IPS-20b (cell line): ENCODE measurements around the gene DNAAF8.

Experiments
- H3K27ac ChIP-seq: one replicate; pipeline ENCODE4 v1.5.1; 2013; ENCODE audit warnings: low read length
- H3K27me3 ChIP-seq: 2 replicates; pipeline ENCODE4 v1.6.1; 2013; ENCODE audit warnings: mild to moderate bottlenecking, low read length, inconsistent platforms; ENCODE audit not compliant: insufficient read depth
- H3K36me3 ChIP-seq: 2 replicates; pipeline ENCODE4 v1.6.1; 2013; ENCODE audit warnings: low read depth, mild to moderate bottlenecking, inconsistent platforms, low read length, moderate library complexity; ENCODE audit not compliant: insufficient read depth
- H3K4me1 ChIP-seq: 2 replicates; pipeline ENCODE4 v1.6.1; 2013; ENCODE audit warnings: mild to moderate bottlenecking, control low read depth, inconsistent platforms, low read length, moderate library complexity; ENCODE audit not compliant: insufficient read depth
- H3K4me3 ChIP-seq: 2 replicates; pipeline ENCODE4 v1.5.1; 2013; ENCODE audit warnings: mild to moderate bottlenecking, low read length, inconsistent platforms
- H3K9ac ChIP-seq: 2 replicates; pipeline ENCODE4 v1.6.1; 2013; ENCODE audit warnings: low read depth, mild to moderate bottlenecking, inconsistent platforms, low read length, moderate library complexity
- H3K9me3 ChIP-seq: 2 replicates; pipeline ENCODE4 v1.6.1; 2013; ENCODE audit warnings: mild to moderate bottlenecking, low read depth, low read length, inconsistent platforms; ENCODE audit not compliant: insufficient read depth

Gene DNAAF8

GRCh38 chr16:4690946-4691665 is 43.2 kb upstream of the DNAAF8 start:
- H3K27me3 ChIP-seq, result no peaks in the 10 kb centered on the region
- peaks cover 12% of the 10 kb centered on the region for H3K36me3 ChIP-seq
- no peak overlapping the region for H3K27ac ChIP-seq
- H3K9me3 ChIP-seq, result no peaks in the 10 kb centered on the region
- no peaks in the 10 kb centered on the region for H3K4me1 ChIP-seq
- H3K9ac ChIP-seq, result no peak overlapping the region
- H3K4me3 ChIP-seq, result no peak overlapping the region

GRCh38 chr16:4691666-4692412 is 42.5 kb upstream of the DNAAF8 start:
- H3K9ac ChIP-seq, result no peak overlapping the region

DNA sequence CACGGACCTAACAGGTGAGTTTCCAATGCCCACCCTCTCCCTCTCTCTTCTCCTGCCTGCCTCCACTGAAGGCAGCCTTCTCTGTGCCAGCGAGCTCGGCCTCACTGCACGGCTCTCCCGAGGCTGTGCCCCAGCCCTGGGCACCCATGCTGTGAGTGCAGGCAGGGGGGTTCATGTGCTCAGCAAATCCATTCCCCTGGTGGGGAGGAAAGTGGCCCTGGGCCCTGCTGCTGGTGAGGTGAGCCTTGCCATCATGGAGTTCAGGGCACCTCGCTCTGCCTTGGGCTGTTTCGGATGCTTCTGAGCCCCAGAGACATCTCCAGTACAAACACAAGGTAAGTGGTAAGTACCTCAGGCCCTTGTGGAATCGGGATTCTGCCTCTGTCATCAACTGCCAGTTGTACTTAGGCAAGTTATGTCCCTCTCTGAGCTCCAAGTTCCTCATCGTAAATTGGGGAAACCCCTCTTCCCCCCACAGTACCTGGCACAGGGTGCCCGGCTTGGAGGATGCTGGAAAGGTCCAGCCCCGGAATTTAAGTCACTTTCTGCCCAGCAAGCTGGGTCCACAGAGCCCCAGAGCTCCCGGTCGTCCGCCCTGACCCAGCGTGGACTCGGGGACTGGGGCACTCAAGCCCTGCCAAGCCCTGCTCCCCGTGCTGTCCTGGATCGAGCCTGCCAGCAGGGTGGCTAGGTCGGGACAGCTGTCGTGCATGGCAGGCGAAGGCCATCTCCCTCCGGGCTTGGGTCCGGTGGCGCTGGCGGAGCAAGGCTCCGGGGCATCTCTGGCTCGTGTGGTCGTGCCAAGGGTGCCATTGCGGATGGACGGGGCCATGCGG is 41.7 kb upstream of the DNAAF8 start:
- peak overlapping the region; percentile 63; the same call in 1 of the 2 replicates for H3K9ac ChIP-seq
- no peaks in the 10 kb centered on the region for H3K4me1 ChIP-seq
- H3K9me3 ChIP-seq, result no peaks in the 10 kb centered on the region
- H3K27me3 ChIP-seq, result no peaks in the 10 kb centered on the region
- H3K27ac ChIP-seq, result no peak overlapping the region
- H3K4me3 ChIP-seq, result peak overlapping the region; percentile 82
- peaks cover 26% of the 10 kb centered on the region for H3K36me3 ChIP-seq

More at GRCh38 chr16:4691666-4692412, 42.5 kb upstream of the DNAAF8 start:
- H3K4me1 ChIP-seq, result no peaks in the 10 kb centered on the region
- H3K4me3 ChIP-seq, result no peak overlapping the region
- H3K27ac ChIP-seq, result no peak overlapping the region
- H3K36me3 ChIP-seq, result peaks cover 19% of the 10 kb centered on the region
- no peaks in the 10 kb centered on the region for H3K27me3 ChIP-seq
- H3K9me3 ChIP-seq, result no peaks in the 10 kb centered on the region

DNA sequence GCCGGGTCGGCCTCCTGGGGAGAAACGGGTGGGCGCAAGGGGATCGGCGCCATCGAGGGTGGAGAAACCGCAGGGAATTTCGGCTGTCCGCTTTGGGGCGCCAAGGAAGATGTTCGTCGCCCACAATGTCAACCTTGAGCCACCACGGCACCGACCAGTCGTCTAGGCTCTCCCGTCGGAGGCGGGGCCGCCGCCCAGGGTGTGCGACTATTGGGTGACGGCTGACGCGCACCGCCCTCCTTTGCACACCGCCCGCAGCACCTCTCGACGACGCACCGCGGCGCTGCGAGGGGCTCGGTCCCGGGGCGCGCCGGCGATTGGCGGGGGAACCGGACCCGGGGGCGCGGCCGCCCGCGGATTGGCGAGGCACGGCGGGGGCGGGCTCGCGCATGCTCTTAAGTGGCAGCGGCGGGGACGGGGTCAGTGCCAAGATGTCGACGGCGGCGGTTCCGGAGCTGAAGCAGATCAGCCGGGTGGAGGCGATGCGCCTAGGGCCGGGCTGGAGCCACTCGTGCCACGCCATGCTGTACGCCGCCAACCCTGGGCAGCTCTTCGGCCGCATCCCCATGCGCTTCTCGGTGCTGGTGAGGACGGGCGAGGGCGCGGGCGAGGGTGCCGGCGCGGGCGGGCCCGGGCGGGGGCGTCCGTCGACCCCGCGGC is 40.9 kb upstream of the DNAAF8 start, which contains the start of gene NUDT16L1:
Gene NUDT16L1 (plus strand): TSS at position 267 of the 660 bp plus-strand sequence. CDS start 165 bp downstream, at position 432.
- H3K27ac ChIP-seq, result no peak within 1 kb of the TSS
- peaks cover 32% of the 10 kb centered on the region for H3K36me3 ChIP-seq
- peak within 1 kb of the TSS; percentile 79; the same call in 1 of the 2 replicates for H3K9ac ChIP-seq

GRCh38 chr16:4693956-4694641 is 40.2 kb upstream of the DNAAF8 start:
- H3K4me1 ChIP-seq, result no peaks in the 10 kb centered on the region
- no peaks in the 10 kb centered on the region for H3K27me3 ChIP-seq
- peak overlapping the region; percentile 82 for H3K4me3 ChIP-seq
- peaks cover 38% of the 10 kb centered on the region for H3K36me3 ChIP-seq
- H3K9ac ChIP-seq, result peak overlapping the region; percentile 79; the same call in 1 of the 2 replicates
- no peak overlapping the region for H3K27ac ChIP-seq
- H3K9me3 ChIP-seq, result no peaks in the 10 kb centered on the region

More for the DNA sequence above, 40.9 kb upstream of the DNAAF8 start, which contains the start of gene NUDT16L1:
- Histone ChIP-seq H3K27me3 (no peaks in the 10 kb centered on the region), H3K4me3 (peak within 1 kb of the TSS; percentile 82), H3K4me1 (no peaks in the 10 kb centered on the region), H3K9me3 (no peaks in the 10 kb centered on the region)

- Histone ChIP-seq H3K9ac (peak overlapping the region; percentile 79; the same call in 1 of the 2 replicates), H3K27me3 (no peaks in the 10 kb centered on the region), H3K27ac (no peak overlapping the region), H3K4me1 (no peaks in the 10 kb centered on the region), H3K4me3 (peak overlapping the region; percentile 82; the same call in 1 of the 2 replicates), H3K9me3 (no peaks in the 10 kb centered on the region), H3K36me3 (peaks cover 46% of the 10 kb centered on the region)
These were observed 39.5 kb upstream of the DNAAF8 start for GRCh38 chr16:4694642-4695451.

- Histone ChIP-seq H3K27ac (no peak overlapping the region), H3K36me3 (peaks cover 53% of the 10 kb centered on the region)
These were observed 38.7 kb upstream of the DNAAF8 start for GRCh38 chr16:4695473-4696171.

GRCh38 chr16:4696172-4696904 is 38.0 kb upstream of the DNAAF8 start:
- Histone ChIP-seq H3K4me3 (no peak overlapping the region), H3K9ac (no peak overlapping the region), H3K9me3 (no peaks in the 10 kb centered on the region), H3K27ac (no peak overlapping the region), H3K36me3 (peaks cover 60% of the 10 kb centered on the region), H3K4me1 (no peaks in the 10 kb centered on the region), H3K27me3 (no peaks in the 10 kb centered on the region)

More at GRCh38 chr16:4695473-4696171, 38.7 kb upstream of the DNAAF8 start:
- Histone ChIP-seq H3K9ac (no peak overlapping the region), H3K4me3 (no peak overlapping the region), H3K4me1 (no peaks in the 10 kb centered on the region), H3K9me3 (no peaks in the 10 kb centered on the region), H3K27me3 (no peaks in the 10 kb centered on the region)
